DMS153 (cell line): Measurements from ENCODE around the gene FAM234A.

ENCODE experiments used
- DNase-seq: peaks from one replicate; lab custom pipeline; 2025; lab: John Stamatoyannopoulos, UW

Gene FAM234A

DNA sequence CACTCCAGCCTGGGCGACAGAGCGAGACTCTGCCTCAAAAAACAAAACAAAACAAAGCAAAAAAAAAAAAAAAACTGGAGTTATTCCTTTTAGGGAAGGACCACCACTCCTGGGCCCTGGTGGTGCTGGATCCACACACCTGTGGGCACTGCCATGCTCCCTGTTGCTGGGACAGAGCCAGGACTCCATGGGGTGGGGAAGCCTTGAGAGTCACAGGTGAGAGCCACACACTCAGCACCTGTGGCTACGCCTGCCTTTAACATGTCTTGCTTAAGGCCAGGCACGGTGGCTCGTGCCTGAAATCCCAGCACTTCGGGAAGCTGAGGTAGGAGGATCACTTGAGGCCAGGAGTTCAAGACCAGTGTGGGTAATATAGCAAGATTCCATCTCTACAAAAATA lies 66.6 kb downstream of the FAM234A start:
- no peak for DNase-seq

DNA sequence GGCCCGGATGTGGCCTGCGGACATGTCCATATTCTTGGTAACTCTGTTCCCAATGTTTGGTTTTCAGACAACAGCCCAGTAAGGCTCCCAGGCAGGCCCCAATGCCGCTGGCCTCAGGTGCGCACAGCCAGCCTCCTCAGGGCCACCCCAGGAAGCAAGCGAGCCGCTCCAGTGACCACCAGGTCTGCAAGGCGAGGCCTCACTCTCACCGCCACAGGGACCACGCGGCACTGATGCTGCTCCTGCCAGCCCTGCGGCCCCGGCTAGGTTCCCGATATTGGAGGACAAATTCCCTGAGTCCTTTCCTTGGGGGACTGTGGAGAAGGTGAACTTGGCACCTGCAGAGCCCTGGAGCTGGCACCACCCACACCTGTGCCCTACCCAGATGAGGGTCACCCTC lies 67.3 kb downstream of the FAM234A start:
- DNase-seq = no peak

DNA sequence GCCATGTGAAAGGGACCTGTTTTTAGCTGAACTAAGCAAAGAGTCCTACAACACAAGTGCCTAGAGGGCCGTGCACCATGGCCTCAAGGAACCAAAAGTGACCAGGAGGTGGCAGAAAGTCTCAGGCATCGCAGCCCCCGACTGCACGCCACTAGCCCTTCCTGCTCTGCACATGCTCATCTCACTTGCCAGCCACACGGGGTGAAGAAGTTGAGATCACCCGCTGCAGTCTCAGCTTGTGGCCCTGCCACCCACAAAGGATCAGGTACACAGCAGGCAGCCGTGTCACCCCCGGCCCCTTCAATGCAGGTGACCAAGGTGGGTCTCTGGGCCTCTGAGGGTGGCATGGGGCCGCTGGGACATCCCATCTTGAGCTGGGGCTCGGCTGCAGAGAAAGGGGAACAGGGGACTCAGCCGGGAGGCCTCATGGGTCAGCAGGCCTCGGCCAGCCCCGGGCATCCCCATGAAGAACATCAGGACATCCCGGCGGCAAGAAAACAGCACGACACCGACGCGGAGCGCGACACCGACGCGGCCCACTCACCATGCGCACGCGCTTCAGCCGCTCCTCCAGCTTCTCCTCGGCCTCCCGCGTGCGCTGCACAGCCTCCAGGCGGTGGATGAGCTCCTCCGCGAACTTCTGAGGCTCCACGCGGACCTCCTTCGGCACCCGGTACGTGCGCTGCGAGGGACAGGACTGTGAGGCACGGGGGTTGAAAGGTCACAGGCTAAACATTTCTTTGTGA lies 69.3 kb downstream of the FAM234A start:
- no peak for DNase-seq

DNA sequence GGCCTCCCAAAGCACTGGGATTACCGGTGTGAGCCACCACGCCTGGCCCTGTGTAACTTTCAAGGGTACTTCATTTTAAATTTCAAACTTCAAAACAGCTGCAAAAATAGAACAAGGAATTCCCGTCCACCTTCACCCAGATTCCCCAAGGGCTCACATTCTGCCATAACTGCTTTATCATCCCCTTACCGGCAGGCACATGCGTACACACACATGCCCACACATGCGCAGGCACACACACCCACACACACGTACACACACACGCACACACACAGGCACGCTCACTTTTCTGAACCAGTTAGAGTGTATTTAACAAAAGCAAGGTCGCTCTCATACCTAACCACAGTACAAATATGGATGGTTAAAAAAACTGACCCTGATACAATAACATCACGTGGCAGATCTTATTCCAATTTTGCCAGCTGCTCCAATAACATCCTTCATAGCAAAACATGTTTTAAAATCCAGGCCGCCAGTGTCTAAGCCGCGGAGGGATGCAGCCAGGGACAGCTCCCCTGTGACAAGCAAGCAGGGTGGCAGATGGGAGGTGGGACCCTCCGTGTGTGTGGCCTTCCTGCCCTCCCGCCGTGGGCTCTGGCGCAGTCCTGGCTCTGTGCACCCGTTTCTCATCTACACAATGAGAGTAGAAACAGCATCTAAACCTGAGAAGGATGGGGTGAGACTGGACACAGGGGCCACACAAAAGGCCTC lies 71.5 kb downstream of the FAM234A start:
- no peak for DNase-seq

DNA sequence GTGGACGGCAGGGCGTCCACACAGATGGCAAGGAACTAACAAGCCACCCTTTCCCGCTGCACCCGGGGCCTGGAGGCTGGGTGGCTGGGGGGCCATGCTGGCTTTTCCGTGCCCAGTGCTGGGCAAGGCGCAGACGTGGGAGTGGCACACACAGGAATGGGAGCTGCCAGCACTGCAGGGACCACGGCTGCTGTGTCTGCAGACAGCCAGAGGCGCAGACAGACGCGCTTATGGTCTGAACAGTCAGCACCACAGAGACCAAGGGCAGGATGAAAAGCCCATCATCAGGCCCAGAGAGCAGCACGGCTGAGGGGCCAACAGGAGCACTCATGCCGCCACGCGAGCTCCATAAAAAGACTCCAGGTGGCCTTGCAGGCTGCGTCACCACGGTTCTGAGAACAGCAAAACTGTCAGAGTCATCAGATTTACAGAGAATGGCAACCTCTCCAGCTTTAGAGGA lies 72.3 kb downstream of the FAM234A start:
- peak; percentile 46 for DNase-seq

DNA sequence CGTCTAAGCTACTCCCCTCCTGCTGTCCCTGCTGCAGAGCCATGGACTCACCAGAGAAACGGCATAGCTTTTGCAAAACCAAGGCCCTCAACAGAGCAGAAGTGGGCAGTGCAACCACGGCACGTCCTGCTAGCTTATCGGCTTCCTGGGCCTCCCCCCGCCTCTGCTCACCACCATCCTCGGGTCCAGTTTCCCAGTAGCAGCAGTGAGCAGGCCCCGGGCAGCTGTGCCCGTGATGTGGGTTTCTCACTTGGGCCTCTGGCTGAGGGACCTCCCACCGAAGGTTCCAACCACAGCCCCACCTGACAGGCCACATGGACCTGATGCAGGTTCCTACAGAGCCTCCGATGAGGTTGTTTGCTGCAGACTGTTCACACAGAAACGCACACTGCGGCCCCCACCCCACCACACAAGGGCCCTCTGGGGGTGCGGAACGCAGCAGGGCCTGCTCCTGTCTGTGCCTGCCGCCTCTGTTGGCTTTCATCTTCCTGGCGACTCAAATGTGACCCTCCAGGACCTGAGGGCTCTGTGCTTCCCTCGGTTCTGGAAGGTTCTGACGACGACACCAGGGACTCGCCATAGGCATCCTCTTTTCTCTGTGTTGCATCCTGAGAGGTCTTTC lies 73.2 kb downstream of the FAM234A start:
- DNase-seq = no peak

DNA sequence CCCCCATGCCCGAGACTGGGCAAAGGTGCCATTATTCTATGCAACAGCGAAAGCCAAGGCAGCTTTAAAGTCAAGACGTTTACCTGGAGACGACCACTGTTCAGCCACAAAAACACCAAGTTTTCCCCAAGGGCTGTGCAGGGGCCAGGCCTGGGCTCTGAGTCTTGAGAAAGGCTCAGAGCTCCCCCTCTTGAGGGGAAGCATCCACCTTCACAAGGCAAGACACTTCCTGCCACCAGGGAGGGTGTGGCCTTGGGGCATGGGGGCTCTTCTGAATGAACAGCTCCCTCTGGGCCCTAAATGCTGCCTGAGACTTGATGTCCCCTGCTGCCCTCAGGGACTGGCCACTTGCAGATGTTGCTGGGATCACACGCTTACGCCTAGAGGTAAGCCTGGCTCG lies 74.9 kb downstream of the FAM234A start:
- no peak for DNase-seq

DNA sequence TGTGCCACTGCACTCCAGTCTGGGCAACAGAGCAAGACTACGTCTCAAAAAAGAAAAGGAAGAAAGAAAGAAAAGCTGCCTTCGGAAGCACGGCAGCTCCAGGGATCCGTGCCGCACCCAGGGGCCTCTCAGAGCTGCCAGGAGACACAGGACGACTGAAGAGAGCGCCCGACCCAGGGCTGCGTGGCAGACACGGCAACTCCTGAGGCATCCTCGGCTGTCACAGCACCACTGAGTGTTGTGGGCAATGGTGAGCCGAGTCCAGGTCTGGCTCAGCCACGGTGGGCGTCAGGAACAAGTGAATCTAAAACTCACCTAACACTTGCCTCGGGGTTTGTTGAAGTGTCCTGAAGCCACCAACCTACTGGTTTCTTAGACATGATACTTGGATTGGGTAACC lies 77.1 kb downstream of the FAM234A start:
- DNase-seq = no peak

DNA sequence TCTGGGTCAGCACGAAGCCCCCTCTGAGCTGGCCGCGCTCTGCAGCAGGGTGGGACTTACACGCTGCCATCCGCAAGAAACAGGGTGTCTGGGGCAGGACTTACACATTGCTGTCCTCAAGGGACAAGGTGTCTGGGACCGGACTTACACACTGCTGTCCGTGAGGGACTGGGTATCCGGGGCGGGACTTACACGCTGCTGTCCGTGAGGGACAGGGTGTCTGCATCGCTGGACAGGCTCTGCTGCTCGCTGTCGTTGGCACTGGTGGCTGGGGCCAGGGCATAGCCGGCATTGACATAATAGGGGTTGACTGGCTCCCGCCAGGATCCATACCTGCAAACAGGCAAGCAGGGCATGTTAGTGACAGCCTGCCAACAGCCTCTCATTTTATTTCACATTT lies 79.7 kb downstream of the FAM234A start:
- no peak for DNase-seq

DNA sequence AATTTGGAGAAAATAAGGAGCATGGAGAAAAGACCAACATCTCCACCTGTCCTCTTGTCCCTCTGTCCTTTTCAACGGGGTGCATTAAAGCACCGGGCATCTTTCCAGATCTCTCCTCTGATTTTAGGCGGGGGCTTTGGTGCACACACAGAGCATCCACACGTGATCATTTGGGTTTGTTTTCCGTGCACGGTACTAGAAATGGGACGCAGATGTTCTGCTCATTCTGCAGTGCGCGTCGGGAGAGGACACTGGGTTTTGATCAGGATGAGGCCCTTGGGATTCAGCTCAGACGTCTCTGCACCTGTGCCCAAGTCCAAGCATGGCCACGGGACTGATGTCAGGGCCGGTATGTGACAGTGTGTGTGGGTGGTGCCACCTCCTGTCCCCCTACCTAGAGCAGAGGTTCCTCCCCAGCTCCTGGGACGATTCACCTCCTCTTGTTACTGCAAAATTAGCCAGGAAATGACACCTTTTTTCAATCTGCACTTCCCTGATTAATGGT lies 80.2 kb downstream of the FAM234A start:
- peak; percentile 14 for DNase-seq
